Panc1 (cell line): Measurements from ENCODE around the gene TMEM163. TPM values are rescaled to one million over a fixed set of nuclear protein-coding genes. Genes with fewer than 3 reads are reported as not detected.

Experiments used
- ATAC-seq: fragments of 200-7000 bp; cut with Tn5 transposase; 2 replicates; pipeline ENCODE4 v1.9.1; 2020; ENCODE audit warnings: mild to moderate bottlenecking, moderate library complexity
- BruUV-seq: library from RNA; stranded (reverse); fragments of 400-500 nt; replicated peaks from 2 replicates; lab custom pipeline; 2021; lab: Mats Ljungman, UMichigan
- CTCF ChIA-PET: fragments of 300-600 bp; sonication (Branson Sonifier 250); formaldehyde crosslinking; loops from one replicate; lab custom pipeline; 2022; ENCODE audit warnings: antibody characterized with exemption; lab: Charles Lee
- POLR2A ChIA-PET: fragments of 300-600 bp; sonication (Branson Sonifier 250); formaldehyde crosslinking; loops from one replicate; lab custom pipeline; 2022; ENCODE audit warnings: antibody characterized with exemption; lab: Charles Lee
- DNase-seq: peaks from one replicate; pipeline ENCODE4 v3.0.0-alpha.2; 2010; ENCODE audit warnings: low read depth, low spot score
- H3K27ac ChIP-seq: 2 replicates; pipeline ENCODE4 v1.5.1; 2011; ENCODE audit warnings: mild to moderate bottlenecking, low read length, inconsistent platforms
- H3K27me3 ChIP-seq: fragments of 200-500 bp; sonication (Bioruptor generic); 2 replicates; pipeline ENCODE4 v1.6.0; 2014; ENCODE audit warnings: low read length, inconsistent platforms; ENCODE audit not compliant: control insufficient read depth, insufficient read depth
- H3K36me3 ChIP-seq: fragments of 200-500 bp; sonication (Bioruptor generic); 2 replicates; pipeline ENCODE4 v1.5.1; 2014; ENCODE audit warnings: inconsistent platforms, mild to moderate bottlenecking, low read length, moderate library complexity; ENCODE audit not compliant: control insufficient read depth, insufficient read depth
- H3K4me1 ChIP-seq: 2 replicates; pipeline ENCODE4 v1.5.1; 2011; ENCODE audit warnings: inconsistent platforms, mild to moderate bottlenecking, low read length, moderate library complexity; ENCODE audit not compliant: control insufficient read depth, insufficient read depth
- H3K4me3 ChIP-seq, 2 experiments: 2 replicates each; pipeline ENCODE4 v1.5.1; 2011 to 2012; ENCODE audit warnings: low read depth in 2 of 2, low read length in 2 of 2, mild to moderate bottlenecking in 2 of 2, inconsistent platforms in 1 of 2, moderate library complexity in 1 of 2
- H3K9me3 ChIP-seq: fragments of 200-500 bp; sonication (Bioruptor generic); 2 replicates; pipeline ENCODE4 v1.5.1; 2014; ENCODE audit warnings: low read depth, mild to moderate bottlenecking, inconsistent platforms, low read length, moderate library complexity; ENCODE audit not compliant: control insufficient read depth, insufficient read depth
- CTCF ChIP-seq: fragments of 450-650 bp; IDR thresholded peaks from 2 replicates; pipeline ENCODE4 v1.5.1; 2017; ENCODE audit warnings: mild to moderate bottlenecking
- POLR2AphosphoS5 ChIP-seq: IDR thresholded peaks from 2 replicates; pipeline ENCODE4 v1.6.1; 2012; ENCODE audit warnings: mild to moderate bottlenecking, low read depth, low read length, moderate library complexity
- REST ChIP-seq, 2 experiments: IDR thresholded peaks; 2 replicates each; pipeline ENCODE4 v1.6.1; 2011 to 2012; ENCODE audit warnings: low read depth in 2 of 2, control low read depth in 1 of 2, low read length in 1 of 2, mild to moderate bottlenecking in 1 of 2, moderate library complexity in 1 of 2; ENCODE audit not compliant: insufficient read depth in 1 of 2
- SIN3A ChIP-seq: IDR thresholded peaks from 2 replicates; pipeline ENCODE4 v1.6.1; 2012; ENCODE audit warnings: low read depth, mild to moderate bottlenecking, low read length, moderate library complexity, borderline replicate concordance; ENCODE audit not compliant: insufficient read depth
- TCF7L2 ChIP-seq: IDR thresholded peaks from 2 replicates; pipeline ENCODE4 v1.6.1; 2011; ENCODE audit warnings: mild to moderate bottlenecking, low read depth, low read length, inconsistent platforms
- in situ Hi-C: cut with HindIII; loops from 2 replicates; pipeline ENCODE4 v1.10.0; 2016; ENCODE audit warnings: low sequenced_read_pairs, low pct_unique_long_range_greater_than_20kb
- intact Hi-C: fragments of 100-400 bp; cut with micrococcal nuclease; formaldehyde crosslinking; loops from one replicate; pipeline ENCODE4 v1.10.0; 2022; ENCODE audit not compliant: unreplicated experiment
- total RNA-seq: library from RNA; stranded (reverse); gene quantifications from one replicate; pipeline ENCODE4 v1.2.1, GENCODE V29; 2021; ENCODE audit not compliant: unreplicated experiment

TMEM163 gene
- total RNA-seq, 1 experiment from 2014 or later = not detected

GRCh38 chr2:134553657-134554056, 165.1 kb downstream of the TMEM163 start:
- Histone ChIP-seq H3K27ac (no peak overlapping the region), H3K4me3 (no peak overlapping the region), H3K4me1 (no peaks in the 10 kb centered on the region), H3K27me3 (no peaks in the 10 kb centered on the region), H3K36me3 (no peaks in the 10 kb centered on the region), H3K9me3 (no peaks in the 10 kb centered on the region)
- CTCF ChIA-PET = no interaction called here
- TF ChIP-seq REST (IDR thresholded peaks at IDR 0.05; ENCODE audit: insufficient read depth in 1 of 2, low read depth in 2 of 2, low read length in 1 of 2) (no peak), CTCF (no peak), POLR2AphosphoS5 (no peak), TCF7L2 (no peak), SIN3A (no peak)
- POLR2A ChIA-PET = no interaction called here
- DNase-seq (no peak), ATAC-seq (no peak)
- no TSS peak for BruUV-seq
- intact Hi-C loops = no loop called here
- in situ Hi-C loops = no loop called here

GRCh38 chr2:134550566-134551164, 168.1 kb downstream of the TMEM163 start:
- Histone ChIP-seq H3K4me1 (no peaks in the 10 kb centered on the region), H3K9me3 (no peaks in the 10 kb centered on the region), H3K4me3 (no peak overlapping the region), H3K27me3 (peaks cover 4% of the 10 kb centered on the region; the same call in 1 of the 2 replicates), H3K36me3 (no peaks in the 10 kb centered on the region), H3K27ac (no peak overlapping the region)
- ATAC-seq (no peak), DNase-seq (no peak)
- POLR2A ChIA-PET = no interaction called here
- CTCF ChIA-PET = no interaction called here
- intact Hi-C loops = no loop called here
- in situ Hi-C loops = no loop called here
- BruUV-seq = no TSS peak
- no peak for TF ChIP-seq POLR2AphosphoS5
- no peak for TF ChIP-seq TCF7L2
- TF ChIP-seq REST (IDR thresholded peaks at IDR 0.05; ENCODE audit: insufficient read depth in 1 of 2, low read depth in 2 of 2, low read length in 1 of 2) = no peak
- no peak for TF ChIP-seq SIN3A
- no peak for TF ChIP-seq CTCF
